GM12873 (cell line): Measurements from ENCODE around the gene TMEM223.

Experiments
- TF ChIP-seq, protein P1 (sequence below): IDR thresholded peaks from 2 replicates; pipeline ENCODE4 v1.5.1; 2012; ENCODE audit warnings: low read depth, mild to moderate bottlenecking, moderate library complexity, low read length, control low read depth; ENCODE audit not compliant: insufficient read depth; ENCODE audit errors: missing control alignments

Gene TMEM223

DNA sequence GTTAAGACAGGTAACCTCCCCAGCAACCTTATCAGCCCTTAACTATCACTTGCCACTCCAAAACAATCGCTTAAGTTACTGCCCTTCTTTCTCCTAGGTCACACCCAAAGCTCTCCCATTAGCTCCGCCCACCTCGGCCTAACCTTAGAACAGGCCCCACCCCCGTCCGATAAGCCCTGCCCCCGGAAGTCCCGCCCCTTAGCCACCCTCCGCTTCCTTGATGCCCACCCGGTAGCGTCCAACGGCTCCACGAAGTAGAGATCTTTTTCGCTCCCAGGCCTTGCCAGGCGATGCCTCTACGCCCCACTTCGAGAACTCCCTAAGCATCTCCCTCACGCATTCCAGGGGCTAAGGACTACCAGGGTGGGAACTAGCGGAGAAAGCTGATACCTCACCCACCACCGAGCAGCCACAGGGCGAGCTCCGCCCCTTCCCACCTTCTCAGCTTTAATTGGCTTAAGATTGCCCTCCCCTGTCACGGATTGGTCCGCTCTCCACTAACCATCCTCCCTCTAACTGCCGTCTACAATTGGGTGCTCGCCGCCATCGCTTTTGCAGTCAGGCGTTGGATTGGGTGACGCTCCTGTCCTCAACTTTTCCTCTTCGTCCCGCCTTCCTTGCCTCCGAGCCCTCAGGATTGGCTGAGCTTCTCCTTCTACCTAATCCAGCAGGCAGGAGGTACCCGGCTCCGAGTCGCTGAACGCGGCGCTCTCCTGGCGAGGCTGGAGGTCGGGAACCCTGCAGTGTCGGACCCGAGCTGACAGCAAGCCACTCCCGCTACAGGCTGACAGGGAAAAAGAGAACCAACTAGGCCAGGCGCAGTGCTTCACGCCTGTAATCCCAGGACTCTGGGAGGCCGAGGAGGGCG lies 37.8 kb downstream of the TMEM223 start, which contains the start of gene ZBTB3:
TSS of gene ZBTB3 (minus strand) at position 425 of the 868 bp plus-strand sequence. CDS start 496 bp downstream, outside the sequence.
- TF ChIP-seq, protein P1, sequence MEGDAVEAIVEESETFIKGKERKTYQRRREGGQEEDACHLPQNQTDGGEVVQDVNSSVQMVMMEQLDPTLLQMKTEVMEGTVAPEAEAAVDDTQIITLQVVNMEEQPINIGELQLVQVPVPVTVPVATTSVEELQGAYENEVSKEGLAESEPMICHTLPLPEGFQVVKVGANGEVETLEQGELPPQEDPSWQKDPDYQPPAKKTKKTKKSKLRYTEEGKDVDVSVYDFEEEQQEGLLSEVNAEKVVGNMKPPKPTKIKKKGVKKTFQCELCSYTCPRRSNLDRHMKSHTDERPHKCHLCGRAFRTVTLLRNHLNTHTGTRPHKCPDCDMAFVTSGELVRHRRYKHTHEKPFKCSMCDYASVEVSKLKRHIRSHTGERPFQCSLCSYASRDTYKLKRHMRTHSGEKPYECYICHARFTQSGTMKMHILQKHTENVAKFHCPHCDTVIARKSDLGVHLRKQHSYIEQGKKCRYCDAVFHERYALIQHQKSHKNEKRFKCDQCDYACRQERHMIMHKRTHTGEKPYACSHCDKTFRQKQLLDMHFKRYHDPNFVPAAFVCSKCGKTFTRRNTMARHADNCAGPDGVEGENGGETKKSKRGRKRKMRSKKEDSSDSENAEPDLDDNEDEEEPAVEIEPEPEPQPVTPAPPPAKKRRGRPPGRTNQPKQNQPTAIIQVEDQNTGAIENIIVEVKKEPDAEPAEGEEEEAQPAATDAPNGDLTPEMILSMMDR: no peak

DNA sequence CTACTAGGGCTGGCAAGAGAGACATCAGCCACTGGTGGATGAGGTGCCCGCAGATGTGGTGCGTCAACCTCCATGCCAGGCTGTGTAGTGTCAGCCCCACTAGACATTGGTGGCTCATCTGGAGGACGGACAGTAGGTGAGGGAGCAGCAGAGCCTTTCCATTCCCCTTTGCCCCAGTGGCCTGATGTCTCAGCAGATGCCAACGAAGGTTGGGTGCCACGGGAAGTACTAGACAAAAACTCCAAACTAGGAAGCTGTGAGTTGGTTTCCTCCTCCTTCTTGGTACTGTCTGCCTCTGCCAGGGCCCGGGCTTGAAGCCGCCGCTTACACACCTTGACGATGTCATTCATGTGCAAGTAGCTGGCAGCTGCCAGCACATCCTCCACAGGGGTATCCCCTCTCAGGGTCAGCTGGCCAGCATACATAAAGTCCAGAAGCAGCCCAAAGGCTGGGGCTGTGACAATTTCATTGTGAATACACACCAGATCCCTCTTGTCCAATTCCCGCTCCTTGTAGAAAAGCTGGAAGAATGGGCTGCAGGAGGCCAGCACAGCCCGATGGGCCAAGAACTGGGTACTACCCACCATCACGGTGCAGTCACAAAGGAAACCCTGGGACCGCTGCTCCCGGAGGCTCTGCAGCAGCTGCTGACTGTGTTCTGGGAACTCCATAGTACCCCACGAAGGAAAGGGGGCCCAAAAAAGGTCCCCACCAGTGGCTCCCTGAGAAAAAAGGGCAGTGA lies 38.6 kb downstream of the TMEM223 start:
- TF ChIP-seq, protein P1: no peak

DNA sequence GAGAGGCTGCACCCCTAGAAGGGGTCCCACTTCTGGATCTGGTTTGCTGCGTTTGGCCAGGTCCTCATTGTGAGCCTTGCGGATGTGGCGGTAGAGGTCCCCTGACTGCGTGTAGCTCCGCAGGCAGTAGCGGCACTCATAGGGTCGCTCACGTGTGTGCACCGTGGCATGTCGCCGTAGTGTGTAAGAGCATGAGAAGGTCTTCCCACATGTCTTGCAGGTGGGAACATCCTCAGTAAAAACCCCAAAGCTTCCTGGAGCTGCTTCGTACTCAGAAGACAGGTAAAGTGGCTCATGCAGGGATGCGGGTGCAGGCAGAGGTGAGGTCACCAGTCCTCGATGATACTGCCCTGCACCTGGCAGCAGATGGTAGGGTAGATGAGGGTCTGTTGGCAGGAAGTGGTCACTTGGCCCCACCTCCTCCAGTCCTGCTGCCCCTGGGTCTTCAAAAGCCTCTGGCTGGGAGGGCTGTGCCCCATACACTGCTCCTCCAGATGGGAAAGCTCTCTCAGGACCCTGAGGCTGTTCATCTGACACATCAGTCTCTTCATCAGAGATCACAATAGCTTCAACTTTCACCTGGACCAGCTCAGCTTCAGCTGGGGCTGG lies 39.5 kb downstream of the TMEM223 start:
- TF ChIP-seq, protein P1: no peak

DNA sequence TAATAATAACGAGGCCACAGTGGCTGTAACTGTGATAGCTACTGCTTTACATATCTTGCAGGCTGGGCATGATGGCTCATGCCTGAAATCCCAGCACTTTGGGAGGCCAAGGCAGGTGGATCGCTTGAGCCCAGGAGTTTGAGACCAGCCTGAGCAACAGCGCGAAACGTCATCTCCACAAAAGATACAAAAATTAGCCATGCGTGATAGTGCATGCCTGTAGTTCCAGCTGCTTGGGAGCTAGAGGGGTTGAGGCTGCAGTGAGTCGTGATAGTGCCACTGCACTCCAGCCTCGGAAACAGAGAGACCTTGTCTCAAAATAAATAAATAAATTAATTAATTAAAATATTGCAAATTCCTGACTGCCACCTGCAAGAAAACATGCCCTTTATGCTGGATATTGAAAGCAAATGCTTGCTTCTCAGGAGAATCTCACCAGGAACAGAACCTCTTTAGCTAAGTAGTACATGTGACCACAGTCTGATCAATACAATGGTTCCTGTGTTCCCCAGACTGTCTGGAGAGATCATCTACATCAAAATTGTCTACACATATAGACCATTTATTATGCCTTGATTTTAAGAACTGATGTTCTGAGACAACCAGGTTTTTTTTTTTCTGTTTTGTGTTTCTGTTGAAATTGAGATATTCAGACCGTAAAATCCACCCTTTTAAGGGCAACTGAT lies 44.2 kb downstream of the TMEM223 start:
- TF ChIP-seq, protein P1: no peak
